ENCODE results near the gene RCAN2. TPM values are rescaled to one million over a fixed set of nuclear protein-coding genes. Genes with fewer than 3 reads are reported as not detected.

Gene RCAN2
- total and polyA plus RNA-seq, 7 donors: 5.0 to 22.7 (median 9.1) TPM

- TF ChIP-seq POLR2AphosphoS5 (IDR thresholded peaks at IDR 0.05) (no peak), EP300 (IDR thresholded peaks at IDR 0.05) (no peak), POLR2A (IDR thresholded peaks at IDR 0.05) (no peak), CTCF (IDR thresholded peaks at IDR 0.05) (no peak)
- Histone ChIP-seq H3K4me3 (no peak overlapping the region), H3K9me3 (no peaks in the 10 kb centered on the region), H3K27me3 (no peaks in the 10 kb centered on the region), H3K4me1 (peaks cover 0 to 10% (median 7%) of the 10 kb centered on the region in 4 donors), H3K36me3 (no peaks in the 10 kb centered on the region), H3K27ac (no peak overlapping the region)
- DNase-seq: no peak
- 59 to 79% methylated on average over 2 of the region's 2 CpGs for WGBS, 2 donors
- intact Hi-C loops (cut with DNase I): no loop called here
Measured at GRCh38 chr6:46367354-46368168, 123.7 kb downstream of the RCAN2 start.

GRCh38 chr6:46366190-46366900 lies 124.9 kb downstream of the RCAN2 start:
- no peaks in the 10 kb centered on the region for H3K9me3 ChIP-seq
- intact Hi-C loops (cut with DNase I): no loop called here
- H3K36me3 ChIP-seq: no peaks in the 10 kb centered on the region

GRCh38 chr6:46357591-46357990 lies 133.7 kb downstream of the RCAN2 start:
- Histone ChIP-seq H3K9me3 (no peaks in the 10 kb centered on the region), H3K27ac (no peak overlapping the region), H3K4me1 (peaks cover 0 to 18% (median 15%) of the 10 kb centered on the region in 4 donors), H3K4me3 (no peak overlapping the region), H3K36me3 (no peaks in the 10 kb centered on the region), H3K27me3 (no peaks in the 10 kb centered on the region)
- TF ChIP-seq POLR2A (IDR thresholded peaks at IDR 0.05): no peak
- TF ChIP-seq CTCF (IDR thresholded peaks at IDR 0.05): no peak
- TF ChIP-seq POLR2AphosphoS5 (IDR thresholded peaks at IDR 0.05): no peak
- TF ChIP-seq EP300 (IDR thresholded peaks at IDR 0.05): no peak
- 18 to 49% methylated on average over 2 of the region's 2 CpGs for WGBS, 2 donors
- intact Hi-C loops (cut with DNase I): no loop called here
- no peak for DNase-seq

More at GRCh38 chr6:46366190-46366900, 124.9 kb downstream of the RCAN2 start:
- no peaks in the 10 kb centered on the region for H3K27me3 ChIP-seq
- WGBS, 2 donors: 85 to 94% methylated on average over 3 of the region's 3 CpGs
- no peak for TF ChIP-seq EP300 (IDR thresholded peaks at IDR 0.05)
- no peak for TF ChIP-seq POLR2A (IDR thresholded peaks at IDR 0.05)
- TF ChIP-seq POLR2AphosphoS5 (IDR thresholded peaks at IDR 0.05): no peak
- no peak for TF ChIP-seq CTCF (IDR thresholded peaks at IDR 0.05)
- H3K27ac ChIP-seq: no peak overlapping the region
- H3K4me3 ChIP-seq: no peak overlapping the region
- H3K4me1 ChIP-seq: peaks cover 0 to 10% (median 7%) of the 10 kb centered on the region in 4 donors
- DNase-seq: no peak

- Histone ChIP-seq H3K36me3 (no peaks in the 10 kb centered on the region), H3K4me3 (no peak overlapping the region), H3K27ac (no peak overlapping the region), H3K27me3 (no peaks in the 10 kb centered on the region), H3K9me3 (no peaks in the 10 kb centered on the region), H3K4me1 (peaks cover 0 to 21% (median 18%) of the 10 kb centered on the region in 4 donors)
- TF ChIP-seq EP300 (IDR thresholded peaks at IDR 0.05) (no peak), POLR2AphosphoS5 (IDR thresholded peaks at IDR 0.05) (no peak), POLR2A (IDR thresholded peaks at IDR 0.05) (no peak), CTCF (IDR thresholded peaks at IDR 0.05) (no peak)
- 74 to 82% methylated on average over 5 of the region's 5 CpGs for WGBS, 2 donors
- intact Hi-C loops (cut with DNase I): no loop called here
- no peak for DNase-seq
Measured at GRCh38 chr6:46356543-46356942, 134.7 kb downstream of the RCAN2 start.
